GM12878 (cell line): ENCODE results near the gene ZFPM1. TPM values are rescaled to one million over a fixed set of nuclear protein-coding genes. Genes with fewer than 3 reads are reported as not detected.

ENCODE experiments used
- ATAC-seq: fragments of 200-7000 bp; cut with Tn5 transposase; 3 replicates; pipeline ENCODE4 v1.9.1; 2020; ENCODE audit warnings: mild to moderate bottlenecking, moderate library complexity
- BruUV-seq: library from RNA; stranded (reverse); fragments of 400-500 nt; replicated peaks from 2 replicates; lab custom pipeline; 2021; lab: Mats Ljungman, UMichigan
- CTCF ChIA-PET: fragments of 300-600 bp; sonication (Branson Sonifier 250); formaldehyde crosslinking; extraction: SDS; loops from one replicate; lab custom pipeline; 2021; ENCODE audit warnings: inconsistent platforms; lab: Yijun Ruan, JAX
- POLR2A ChIA-PET: fragments of 350-600 bp; formaldehyde crosslinking; extraction: SDS; loops from one replicate; lab custom pipeline; 2021; ENCODE audit warnings: inconsistent platforms; lab: Charles Lee
- RAD21 ChIA-PET: fragments of 300-600 bp; sonication (Branson Sonifier 250); formaldehyde crosslinking; loops from one replicate; lab custom pipeline; 2023; ENCODE audit warnings: antibody characterized with exemption; ENCODE audit not compliant: unreplicated experiment; lab: Charles Lee
- SMC1A ChIA-PET: fragments of 300-600 bp; sonication (Branson Sonifier 250); formaldehyde crosslinking; loops from one replicate; lab custom pipeline; 2023; ENCODE audit not compliant: unreplicated experiment, uncharacterized antibody; lab: Charles Lee
- DNase-seq: peaks from one replicate; pipeline ENCODE4 v3.0.0-alpha.2; 2011; ENCODE audit warnings: low read depth, low spot score
- FAIRE-seq: peaks from 3 replicates; lab custom pipeline; 2011; peaks lifted over from hg19 to GRCh38; lab: Jason Lieb, UNC
- H2AFZ ChIP-seq: 2 replicates; pipeline ENCODE4 v1.6.0; 2011; ENCODE audit warnings: low read depth, low read length, control low read depth; ENCODE audit not compliant: control insufficient read depth
- H3K27ac ChIP-seq: 2 replicates; pipeline ENCODE4 v1.5.1; 2011; ENCODE audit warnings: control low read depth; ENCODE audit not compliant: control insufficient read depth, insufficient read depth
- H3K27me3 ChIP-seq, 2 experiments: replicated peaks in 1 of 2; 2 replicates each; pipeline versions ENCODE4 v1.6.0 to v1.6.1; 2011; ENCODE audit warnings: low read length in 1 of 2; ENCODE audit not compliant: control insufficient read depth in 2 of 2, insufficient read depth in 2 of 2
- H3K36me3 ChIP-seq, 2 experiments: 2 replicates each; pipeline ENCODE4 v1.5.1; 2011; ENCODE audit warnings: low read length in 1 of 2; ENCODE audit not compliant: control insufficient read depth in 2 of 2, insufficient read depth in 2 of 2
- H3K4me1 ChIP-seq: 2 replicates; pipeline ENCODE4 v1.6.1; 2011; ENCODE audit warnings: mild to moderate bottlenecking, low read length, moderate library complexity, mixed read lengths; ENCODE audit not compliant: control insufficient read depth, insufficient read depth
- H3K4me2 ChIP-seq: 2 replicates; pipeline ENCODE4 v1.6.0; 2011; ENCODE audit warnings: control low read depth; ENCODE audit not compliant: control insufficient read depth, insufficient read depth
- H3K4me3 ChIP-seq: fragments of 200-600 bp; sonication (generic); 2 replicates; pipeline ENCODE4 v1.5.1; 2016
- H3K79me2 ChIP-seq: 2 replicates; pipeline ENCODE4 v1.6.0; 2011; ENCODE audit warnings: low read length; ENCODE audit not compliant: control insufficient read depth, insufficient read depth
- H3K9ac ChIP-seq: 2 replicates; pipeline ENCODE4 v1.8.0; 2011; ENCODE audit warnings: low read length, control low read depth, mixed read lengths; ENCODE audit not compliant: control insufficient read depth, insufficient read depth
- H3K9me3 ChIP-seq: replicated peaks from 3 replicates; pipeline ENCODE4 v1.5.1; 2011; ENCODE audit warnings: mild to moderate bottlenecking, low read length; ENCODE audit not compliant: control insufficient read depth, insufficient read depth
- H4K20me1 ChIP-seq: 2 replicates; pipeline ENCODE4 v1.6.0; 2011; ENCODE audit not compliant: control insufficient read depth, insufficient read depth
- IKZF1 ChIP-seq: fragments of 450-650 bp; conservative IDR thresholded peaks from 2 replicates; pipeline ENCODE4 v1.6.1; 2017; ENCODE audit warnings: antibody characterized with exemption, mild to moderate bottlenecking
- NFYB ChIP-seq: IDR thresholded peaks from 2 replicates; pipeline ENCODE4 v1.6.1; 2011; ENCODE audit warnings: low read depth, mild to moderate bottlenecking, low read length, improper control_type of control experiment, moderate library complexity; ENCODE audit not compliant: insufficient read depth
- NR2C1 ChIP-seq: fragments of 450-650 bp; IDR thresholded peaks from 2 replicates; pipeline ENCODE4 v1.6.1; 2017; ENCODE audit warnings: antibody characterized with exemption, mild to moderate bottlenecking, moderate library complexity
- RAD21 ChIP-seq: IDR thresholded peaks from 2 replicates; pipeline ENCODE4 v1.6.1; 2011; ENCODE audit warnings: mild to moderate bottlenecking, low read depth, low read length, moderate library complexity; ENCODE audit not compliant: insufficient read depth
- WGBS: methylation state at CpG from one replicate; pipeline ENCODE4 v1.1.6; 2016; ENCODE audit warnings: low lambda C conversion rate; ENCODE audit not compliant: insufficient replicate concordance, insufficient coverage; ENCODE audit errors: missing lambda C conversion rate; 5-methylcytosine and 5-hydroxymethylcytosine counted together
- in situ Hi-C: fragments of 300-500 bp; cut with MboI; formaldehyde crosslinking; loops from 9 replicates; pipeline ENCODE4 v1.14.3; 2018; ENCODE audit warnings: mixed read lengths
- intact Hi-C: fragments of 100-400 bp; cut with micrococcal nuclease; formaldehyde crosslinking; loops from one replicate; pipeline ENCODE4 v1.14.2; 2022; ENCODE audit not compliant: unreplicated experiment
- polyA plus RNA-seq, 11 experiments: library from polyadenylated mRNA; depleted of rRNA in 4 of 11; unstranded in 6 of 11; stranded (reverse) in 5 of 11; fragments of >200 nt; fragmentation: Nextera tagmentation in 4 of 11; fragmentation: Illumina TruSeq in 1 of 11; extraction: Ambion mirVana in 4 of 11; extraction: Trizol in 1 of 11; gene quantifications; 1 replicate in 1 of 11; 2 replicates in 10 of 11; pipeline versions ENCODE4 v1.2.1 to v1.2.3, GENCODE V29; 2011 to 2016; ENCODE audit warnings: inconsistent platforms in 2 of 11, missing spikeins in 2 of 11, low read depth in 1 of 11
- total RNA-seq, 4 experiments: library from RNA; depleted of rRNA in 3 of 4; stranded (reverse); fragments of >200 nt in 3 of 4; fragmentation: Illumina TruSeq in 1 of 4; extraction: Trizol in 1 of 4; gene quantifications; 2 replicates each; pipeline versions ENCODE4 v1.2.1 to v1.2.3, GENCODE V29; 2013 to 2021
- TF ChIP-seq, protein P1 (sequence below): fragments of 450-650 bp; formaldehyde crosslinking; IDR thresholded peaks from 2 replicates; pipeline ENCODE4 v1.5.0; 2022; ENCODE audit warnings: mild to moderate bottlenecking, missing genetic modification characterization
- TF ChIP-seq, protein P2 (sequence below): IDR thresholded peaks from 2 replicates; pipeline ENCODE4 v1.6.1; 2012; ENCODE audit warnings: improper control_type of control experiment, low read depth, low read length; ENCODE audit not compliant: insufficient replicate concordance
- TF ChIP-seq, protein P3 (sequence below): IDR thresholded peaks from 2 replicates; pipeline ENCODE4 v1.6.1; 2011; ENCODE audit warnings: low read depth, mild to moderate bottlenecking, low read length, moderate library complexity, borderline replicate concordance; ENCODE audit errors: extremely low read depth
- TF ChIP-seq, protein P4 (sequence below): fragments of 450-650 bp; IDR thresholded peaks from 2 replicates; pipeline ENCODE4 v1.6.1; 2017; ENCODE audit warnings: mild to moderate bottlenecking, low read depth, inconsistent platforms; ENCODE audit not compliant: poor library complexity, severe bottlenecking
- TF ChIP-seq, protein P5 (sequence below): IDR thresholded peaks from 2 replicates; pipeline ENCODE4 v1.6.1; 2012; ENCODE audit warnings: low read depth, low read length, improper control_type of control experiment

The ZFPM1 gene
- total and polyA plus RNA-seq, 10 of the 15 experiments (the other 5 are each of a cell fraction or from before 2014, with no cell fraction given): 0.02 to 5.1 (median 0.30) TPM

DNA sequence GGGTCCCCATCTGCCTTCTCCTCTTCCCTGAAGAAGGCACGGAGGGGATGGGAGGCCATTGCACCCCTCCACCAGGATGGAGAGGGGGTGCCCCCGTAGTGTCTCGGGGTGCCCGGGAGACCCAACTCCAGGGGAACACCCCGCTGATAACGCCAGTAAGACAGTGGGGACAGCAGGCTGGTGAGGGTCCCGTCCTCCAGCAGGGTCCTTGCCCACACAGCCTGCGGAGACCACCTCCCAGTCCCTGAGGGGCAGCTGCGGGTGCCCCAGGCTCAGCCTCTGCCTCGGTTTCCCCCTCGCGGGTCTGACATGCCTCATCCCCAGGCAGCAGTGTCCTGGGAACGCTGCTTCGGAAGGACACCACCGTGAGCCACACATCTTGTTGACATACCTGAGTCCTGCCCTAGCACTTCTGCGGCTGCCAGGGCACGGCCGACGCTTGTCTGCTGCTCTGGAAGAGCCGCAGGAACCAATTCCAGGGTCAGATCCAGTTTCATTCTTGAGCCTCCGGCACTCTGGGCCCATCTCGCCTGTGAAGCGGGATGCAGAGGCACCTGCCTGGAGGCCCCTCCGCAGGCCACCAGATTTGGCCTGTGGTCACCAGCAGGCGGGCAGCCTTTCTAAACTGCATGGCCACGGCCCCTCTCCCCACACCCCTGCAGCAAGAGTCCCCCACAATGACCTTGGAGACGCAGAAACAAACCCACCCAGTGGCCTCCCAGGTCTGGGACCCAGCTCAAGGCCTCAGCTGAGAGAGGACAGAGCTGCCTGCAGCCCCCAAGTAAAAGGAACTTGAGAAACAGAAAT is 77.2 kb downstream of the ZFPM1 start (continued):
- TF ChIP-seq, protein P1, sequence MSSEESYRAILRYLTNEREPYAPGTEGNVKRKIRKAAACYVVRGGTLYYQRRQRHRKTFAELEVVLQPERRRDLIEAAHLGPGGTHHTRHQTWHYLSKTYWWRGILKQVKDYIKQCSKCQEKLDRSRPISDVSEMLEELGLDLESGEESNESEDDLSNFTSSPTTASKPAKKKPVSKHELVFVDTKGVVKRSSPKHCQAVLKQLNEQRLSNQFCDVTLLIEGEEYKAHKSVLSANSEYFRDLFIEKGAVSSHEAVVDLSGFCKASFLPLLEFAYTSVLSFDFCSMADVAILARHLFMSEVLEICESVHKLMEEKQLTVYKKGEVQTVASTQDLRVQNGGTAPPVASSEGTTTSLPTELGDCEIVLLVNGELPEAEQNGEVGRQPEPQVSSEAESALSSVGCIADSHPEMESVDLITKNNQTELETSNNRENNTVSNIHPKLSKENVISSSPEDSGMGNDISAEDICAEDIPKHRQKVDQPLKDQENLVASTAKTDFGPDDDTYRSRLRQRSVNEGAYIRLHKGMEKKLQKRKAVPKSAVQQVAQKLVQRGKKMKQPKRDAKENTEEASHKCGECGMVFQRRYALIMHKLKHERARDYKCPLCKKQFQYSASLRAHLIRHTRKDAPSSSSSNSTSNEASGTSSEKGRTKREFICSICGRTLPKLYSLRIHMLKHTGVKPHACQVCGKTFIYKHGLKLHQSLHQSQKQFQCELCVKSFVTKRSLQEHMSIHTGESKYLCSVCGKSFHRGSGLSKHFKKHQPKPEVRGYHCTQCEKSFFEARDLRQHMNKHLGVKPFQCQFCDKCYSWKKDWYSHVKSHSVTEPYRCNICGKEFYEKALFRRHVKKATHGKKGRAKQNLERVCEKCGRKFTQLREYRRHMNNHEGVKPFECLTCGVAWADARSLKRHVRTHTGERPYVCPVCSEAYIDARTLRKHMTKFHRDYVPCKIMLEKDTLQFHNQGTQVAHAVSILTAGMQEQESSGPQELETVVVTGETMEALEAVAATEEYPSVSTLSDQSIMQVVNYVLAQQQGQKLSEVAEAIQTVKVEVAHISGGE (CRISPR knock-in tag): no peak
- TF ChIP-seq IKZF1 (no peak), NR2C1 (no peak), RAD21 (no peak)

DNA sequence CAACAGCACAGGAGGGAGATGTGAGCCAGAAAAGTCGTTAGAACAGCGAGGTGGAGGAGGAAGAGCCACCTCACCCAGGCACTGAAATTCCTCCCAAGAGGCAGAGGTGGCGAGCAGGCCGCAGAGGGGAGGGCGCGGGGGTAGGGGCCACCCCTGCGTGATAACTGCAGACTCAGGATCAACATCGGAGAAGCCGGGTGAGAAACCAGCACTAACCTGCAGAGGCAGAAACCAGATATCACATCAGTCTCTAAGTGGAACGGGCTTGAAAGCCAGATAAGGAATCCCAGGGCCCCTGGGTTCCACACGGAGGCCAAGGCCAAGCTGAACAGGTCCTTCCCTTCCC is 77.8 kb downstream of the ZFPM1 start:
- H3K4me3 ChIP-seq: no peak overlapping the region
- H3K27ac ChIP-seq: no peak overlapping the region
- no peak overlapping the region for H2AFZ ChIP-seq
- no peaks in the 10 kb centered on the region for H3K27me3 ChIP-seq
- ChIA-PET CTCF (no interaction called here), RAD21 (no interaction called here), POLR2A (no interaction called here), SMC1A (no interaction called here)
- FAIRE-seq (no peak), DNase-seq (no peak), ATAC-seq (no peak)
- H3K4me2 ChIP-seq: no peak overlapping the region
- no peak overlapping the region for H3K9ac ChIP-seq
- BruUV-seq: no TSS peak
- intact Hi-C loops (no loop called here), in situ Hi-C loops (loop anchor here (5.0 kb wide), 1 partner anchor 74 kb away; no protein-coding TSS in a partner anchor)
- H3K9me3 ChIP-seq: no peaks in the 10 kb centered on the region
- no peaks in the 10 kb centered on the region for H3K36me3 ChIP-seq
- H4K20me1 ChIP-seq: no peaks in the 10 kb centered on the region
- peaks cover 4% of the 10 kb centered on the region; the same call in 1 of the 2 replicates for H3K79me2 ChIP-seq
- peaks cover 5% of the 10 kb centered on the region for H3K4me1 ChIP-seq
- 52% methylated on average over 11 of the region's 11 CpGs for WGBS
- TF ChIP-seq, protein P2, sequence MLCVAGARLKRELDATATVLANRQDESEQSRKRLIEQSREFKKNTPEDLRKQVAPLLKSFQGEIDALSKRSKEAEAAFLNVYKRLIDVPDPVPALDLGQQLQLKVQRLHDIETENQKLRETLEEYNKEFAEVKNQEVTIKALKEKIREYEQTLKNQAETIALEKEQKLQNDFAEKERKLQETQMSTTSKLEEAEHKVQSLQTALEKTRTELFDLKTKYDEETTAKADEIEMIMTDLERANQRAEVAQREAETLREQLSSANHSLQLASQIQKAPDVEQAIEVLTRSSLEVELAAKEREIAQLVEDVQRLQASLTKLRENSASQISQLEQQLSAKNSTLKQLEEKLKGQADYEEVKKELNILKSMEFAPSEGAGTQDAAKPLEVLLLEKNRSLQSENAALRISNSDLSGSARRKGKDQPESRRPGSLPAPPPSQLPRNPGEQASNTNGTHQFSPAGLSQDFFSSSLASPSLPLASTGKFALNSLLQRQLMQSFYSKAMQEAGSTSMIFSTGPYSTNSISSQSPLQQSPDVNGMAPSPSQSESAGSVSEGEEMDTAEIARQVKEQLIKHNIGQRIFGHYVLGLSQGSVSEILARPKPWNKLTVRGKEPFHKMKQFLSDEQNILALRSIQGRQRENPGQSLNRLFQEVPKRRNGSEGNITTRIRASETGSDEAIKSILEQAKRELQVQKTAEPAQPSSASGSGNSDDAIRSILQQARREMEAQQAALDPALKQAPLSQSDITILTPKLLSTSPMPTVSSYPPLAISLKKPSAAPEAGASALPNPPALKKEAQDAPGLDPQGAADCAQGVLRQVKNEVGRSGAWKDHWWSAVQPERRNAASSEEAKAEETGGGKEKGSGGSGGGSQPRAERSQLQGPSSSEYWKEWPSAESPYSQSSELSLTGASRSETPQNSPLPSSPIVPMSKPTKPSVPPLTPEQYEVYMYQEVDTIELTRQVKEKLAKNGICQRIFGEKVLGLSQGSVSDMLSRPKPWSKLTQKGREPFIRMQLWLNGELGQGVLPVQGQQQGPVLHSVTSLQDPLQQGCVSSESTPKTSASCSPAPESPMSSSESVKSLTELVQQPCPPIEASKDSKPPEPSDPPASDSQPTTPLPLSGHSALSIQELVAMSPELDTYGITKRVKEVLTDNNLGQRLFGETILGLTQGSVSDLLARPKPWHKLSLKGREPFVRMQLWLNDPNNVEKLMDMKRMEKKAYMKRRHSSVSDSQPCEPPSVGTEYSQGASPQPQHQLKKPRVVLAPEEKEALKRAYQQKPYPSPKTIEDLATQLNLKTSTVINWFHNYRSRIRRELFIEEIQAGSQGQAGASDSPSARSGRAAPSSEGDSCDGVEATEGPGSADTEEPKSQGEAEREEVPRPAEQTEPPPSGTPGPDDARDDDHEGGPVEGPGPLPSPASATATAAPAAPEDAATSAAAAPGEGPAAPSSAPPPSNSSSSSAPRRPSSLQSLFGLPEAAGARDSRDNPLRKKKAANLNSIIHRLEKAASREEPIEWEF: no peak
- TF ChIP-seq, protein P3, sequence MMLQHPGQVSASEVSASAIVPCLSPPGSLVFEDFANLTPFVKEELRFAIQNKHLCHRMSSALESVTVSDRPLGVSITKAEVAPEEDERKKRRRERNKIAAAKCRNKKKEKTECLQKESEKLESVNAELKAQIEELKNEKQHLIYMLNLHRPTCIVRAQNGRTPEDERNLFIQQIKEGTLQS: no peak
- TF ChIP-seq NFYB: no peak
- TF ChIP-seq, protein P4, sequence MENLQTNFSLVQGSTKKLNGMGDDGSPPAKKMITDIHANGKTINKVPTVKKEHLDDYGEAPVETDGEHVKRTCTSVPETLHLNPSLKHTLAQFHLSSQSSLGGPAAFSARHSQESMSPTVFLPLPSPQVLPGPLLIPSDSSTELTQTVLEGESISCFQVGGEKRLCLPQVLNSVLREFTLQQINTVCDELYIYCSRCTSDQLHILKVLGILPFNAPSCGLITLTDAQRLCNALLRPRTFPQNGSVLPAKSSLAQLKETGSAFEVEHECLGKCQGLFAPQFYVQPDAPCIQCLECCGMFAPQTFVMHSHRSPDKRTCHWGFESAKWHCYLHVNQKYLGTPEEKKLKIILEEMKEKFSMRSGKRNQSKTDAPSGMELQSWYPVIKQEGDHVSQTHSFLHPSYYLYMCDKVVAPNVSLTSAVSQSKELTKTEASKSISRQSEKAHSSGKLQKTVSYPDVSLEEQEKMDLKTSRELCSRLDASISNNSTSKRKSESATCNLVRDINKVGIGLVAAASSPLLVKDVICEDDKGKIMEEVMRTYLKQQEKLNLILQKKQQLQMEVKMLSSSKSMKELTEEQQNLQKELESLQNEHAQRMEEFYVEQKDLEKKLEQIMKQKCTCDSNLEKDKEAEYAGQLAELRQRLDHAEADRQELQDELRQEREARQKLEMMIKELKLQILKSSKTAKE: no peak
- TF ChIP-seq, protein P5, sequence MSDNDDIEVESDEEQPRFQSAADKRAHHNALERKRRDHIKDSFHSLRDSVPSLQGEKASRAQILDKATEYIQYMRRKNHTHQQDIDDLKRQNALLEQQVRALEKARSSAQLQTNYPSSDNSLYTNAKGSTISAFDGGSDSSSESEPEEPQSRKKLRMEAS: no peak
